22Rv1 (cell line): ENCODE data around the gene HDGF.

ENCODE experiments used
- H3K27ac ChIP-seq: fragments of 450-650 bp; 2 replicates; pipeline ENCODE4 v1.5.1; 2017
- CTCF ChIP-seq: fragments of 450-650 bp; IDR thresholded peaks from 2 replicates; pipeline ENCODE4 v1.5.1; 2017; ENCODE audit warnings: mild to moderate bottlenecking
- ZFX ChIP-seq: fragments of 450-650 bp; IDR thresholded peaks from 2 replicates; pipeline ENCODE4 v1.6.1; 2017; ENCODE audit warnings: antibody characterized with exemption, borderline replicate concordance

Gene HDGF

GRCh38 chr1:156741481-156741983, 9.9 kb downstream of the HDGF start:
- TF ChIP-seq CTCF (no peak), ZFX (no peak)
- H3K27ac ChIP-seq = peak overlapping the region; percentile 92

- H3K27ac ChIP-seq = peak within 1 kb of the TSS; percentile 92
- TF ChIP-seq ZFX (no peak), CTCF (no peak)
Observed at GRCh38 chr1:156740741-156741480, 10.6 kb downstream of the HDGF start, which contains the start of gene MRPL24. TSS of gene MRPL24 (minus strand) at chr1:156741088. CDS start at chr1:156738704, 2,384 bp downstream.

- TF ChIP-seq CTCF (no peak), ZFX (no peak)
- H3K27ac ChIP-seq = peak overlapping the region; percentile 92
Observed at GRCh38 chr1:156740237-156740740, 11.2 kb downstream of the HDGF start.

- H3K27ac ChIP-seq = peak overlapping the region; percentile 92; the same call in 1 of the 2 replicates
- no peak for TF ChIP-seq ZFX
- TF ChIP-seq CTCF = no peak
Observed at GRCh38 chr1:156738916-156739315, 12.6 kb downstream of the HDGF start.

- no peak for TF ChIP-seq ZFX
- TF ChIP-seq CTCF = no peak
- H3K27ac ChIP-seq = peak overlapping the region; percentile 7; the same call in 1 of the 2 replicates
Observed at GRCh38 chr1:156738407-156738806, 13.1 kb downstream of the HDGF start.

- TF ChIP-seq ZFX = no peak
- no peak for TF ChIP-seq CTCF
- peak overlapping the region; percentile 22 for H3K27ac ChIP-seq
Observed at GRCh38 chr1:156733989-156734584, 17.4 kb downstream of the HDGF start.
